WI38 (cell line): ENCODE measurements around the gene MAGI1.

Source experiments
- H3K4me3 ChIP-seq: 2 replicates; pipeline ENCODE4 v1.5.1; 2011; ENCODE audit warnings: low read depth, mild to moderate bottlenecking, control low read depth, low read length
- TF ChIP-seq, protein P1 (sequence below): IDR thresholded peaks from 2 replicates; pipeline ENCODE4 v1.5.1; 2012; ENCODE audit warnings: low read depth, mild to moderate bottlenecking, control low read depth, low read length

MAGI1 gene

DNA sequence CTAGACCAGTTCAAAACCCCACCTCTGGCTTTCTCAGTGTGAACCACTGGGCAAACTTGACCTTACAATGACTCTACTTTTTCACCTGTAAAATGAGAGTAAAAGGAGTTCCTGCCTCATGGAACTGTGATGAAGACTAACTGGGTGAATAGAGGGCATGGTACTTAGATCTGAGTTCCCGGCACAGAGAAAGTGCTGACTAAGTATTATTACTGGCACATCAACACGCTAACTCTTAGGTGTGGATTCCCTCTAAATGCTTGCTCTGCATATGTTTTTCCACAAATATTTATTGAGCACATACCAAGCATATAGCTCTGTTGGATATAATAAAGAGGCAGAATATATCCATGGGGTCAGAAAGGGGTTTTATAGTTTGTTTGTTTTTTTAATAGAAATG is 437.8 kb downstream of the MAGI1 start:
- TF ChIP-seq, protein P1, sequence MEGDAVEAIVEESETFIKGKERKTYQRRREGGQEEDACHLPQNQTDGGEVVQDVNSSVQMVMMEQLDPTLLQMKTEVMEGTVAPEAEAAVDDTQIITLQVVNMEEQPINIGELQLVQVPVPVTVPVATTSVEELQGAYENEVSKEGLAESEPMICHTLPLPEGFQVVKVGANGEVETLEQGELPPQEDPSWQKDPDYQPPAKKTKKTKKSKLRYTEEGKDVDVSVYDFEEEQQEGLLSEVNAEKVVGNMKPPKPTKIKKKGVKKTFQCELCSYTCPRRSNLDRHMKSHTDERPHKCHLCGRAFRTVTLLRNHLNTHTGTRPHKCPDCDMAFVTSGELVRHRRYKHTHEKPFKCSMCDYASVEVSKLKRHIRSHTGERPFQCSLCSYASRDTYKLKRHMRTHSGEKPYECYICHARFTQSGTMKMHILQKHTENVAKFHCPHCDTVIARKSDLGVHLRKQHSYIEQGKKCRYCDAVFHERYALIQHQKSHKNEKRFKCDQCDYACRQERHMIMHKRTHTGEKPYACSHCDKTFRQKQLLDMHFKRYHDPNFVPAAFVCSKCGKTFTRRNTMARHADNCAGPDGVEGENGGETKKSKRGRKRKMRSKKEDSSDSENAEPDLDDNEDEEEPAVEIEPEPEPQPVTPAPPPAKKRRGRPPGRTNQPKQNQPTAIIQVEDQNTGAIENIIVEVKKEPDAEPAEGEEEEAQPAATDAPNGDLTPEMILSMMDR, result no peak

DNA sequence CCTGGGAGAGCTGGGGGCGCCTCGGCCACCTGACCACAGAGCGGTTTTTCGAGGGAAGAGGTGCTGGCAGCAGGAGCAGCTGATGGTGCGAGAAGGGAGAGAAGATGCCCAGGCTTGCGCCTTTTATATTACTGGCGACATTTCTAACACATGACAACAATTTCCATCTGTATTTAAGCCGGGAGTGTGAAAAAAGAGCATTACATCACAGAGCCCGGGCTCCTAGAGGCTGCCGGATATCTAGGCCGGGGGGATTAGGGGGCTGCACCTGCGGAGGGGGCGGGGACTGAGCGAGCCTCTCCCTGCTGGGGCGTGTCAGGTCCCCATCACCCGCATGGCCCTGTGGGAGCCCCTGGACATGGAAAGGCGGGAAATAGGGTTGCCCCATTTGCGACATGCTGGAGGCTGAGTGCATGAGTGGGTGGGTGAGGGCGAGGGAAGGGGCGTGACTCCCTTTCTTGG is 440.7 kb downstream of the MAGI1 start:
- TF ChIP-seq, protein P1, result no peak
- H3K4me3 ChIP-seq, result peak overlapping the region; percentile 55

More for the DNA sequence above, 437.8 kb downstream of the MAGI1 start:
- H3K4me3 ChIP-seq, result no peak overlapping the region

DNA sequence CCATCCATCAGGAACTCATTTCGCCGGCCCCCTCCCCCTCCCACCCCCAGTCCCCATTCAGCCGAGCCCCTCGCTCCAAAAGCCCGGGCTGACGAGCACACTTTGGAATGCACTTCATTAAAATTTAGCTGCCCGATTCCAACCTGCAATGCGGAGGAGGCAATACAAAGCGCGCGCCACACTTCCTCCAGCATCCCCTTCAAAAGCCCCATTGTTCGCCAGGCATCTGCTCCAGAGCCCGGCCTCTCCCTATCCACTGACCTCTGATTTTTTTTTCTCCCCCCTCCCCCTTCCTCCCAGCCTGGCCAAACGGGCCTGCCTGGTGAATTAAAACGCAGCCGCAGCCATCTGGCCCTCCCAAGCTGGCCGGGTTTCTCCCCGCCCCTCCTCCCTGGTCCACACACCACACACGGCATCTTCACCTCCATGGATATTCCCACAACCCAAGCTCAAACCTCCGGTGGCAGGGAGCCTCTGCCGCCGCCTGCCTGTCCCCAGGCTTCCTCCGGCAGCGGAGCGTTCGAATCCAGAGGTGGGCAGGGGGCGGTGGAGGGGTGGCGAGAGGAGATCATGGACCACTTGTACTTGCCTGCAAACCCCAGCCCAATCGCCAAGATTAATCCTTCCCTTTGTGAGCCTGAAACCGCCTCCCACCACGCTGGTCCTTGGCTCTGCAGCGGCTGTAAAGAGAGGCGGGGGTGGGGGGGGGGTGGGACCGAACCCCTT is 441.3 kb downstream of the MAGI1 start:
- peak overlapping the region; percentile 55 for H3K4me3 ChIP-seq
- TF ChIP-seq, protein P1, result no peak

DNA sequence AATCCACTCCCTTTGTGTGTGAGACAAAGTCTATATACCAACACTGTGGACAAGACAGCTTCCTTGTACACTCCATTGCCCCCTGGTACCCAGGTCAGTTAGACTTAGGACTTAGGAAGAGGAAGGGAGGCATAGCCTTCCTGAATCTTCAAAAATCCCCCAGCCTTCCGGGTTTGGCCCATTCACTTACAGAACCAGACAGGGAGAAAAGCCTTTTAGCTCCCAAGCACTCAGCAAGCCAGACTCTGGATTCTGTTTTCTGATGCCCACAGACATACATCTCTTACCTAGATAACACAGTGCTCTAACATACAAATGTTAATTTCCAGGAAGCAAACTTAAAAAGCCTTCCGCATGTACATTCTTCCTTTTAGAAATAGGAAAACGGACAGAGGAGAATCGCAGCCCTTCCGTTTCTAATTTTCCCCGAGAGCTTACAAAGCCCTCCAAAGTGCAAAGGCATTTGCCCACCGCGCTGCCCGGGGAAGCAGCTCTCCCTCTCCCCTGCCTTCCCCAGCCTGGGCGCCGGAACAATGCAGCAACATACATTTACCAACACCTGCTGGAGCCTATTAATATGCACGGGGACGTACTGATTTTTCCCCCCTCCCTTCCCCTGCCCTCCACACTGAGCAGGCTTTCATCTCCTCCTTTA is 442.0 kb downstream of the MAGI1 start:
- TF ChIP-seq, protein P1, result no peak
- peak overlapping the region; percentile 55 for H3K4me3 ChIP-seq

DNA sequence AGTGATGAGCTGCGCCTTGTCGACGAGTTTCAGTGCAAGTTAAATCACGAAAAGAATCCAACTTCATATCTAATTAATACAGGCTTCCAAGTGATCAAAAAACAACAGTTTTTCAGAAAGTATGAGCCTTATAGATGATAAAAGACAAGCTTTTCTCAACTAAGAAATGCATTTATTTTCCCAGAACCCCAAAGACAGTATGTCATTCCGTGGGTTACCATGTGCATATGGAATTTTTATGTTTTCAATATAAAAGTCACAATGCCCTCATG is 442.8 kb downstream of the MAGI1 start:
- TF ChIP-seq, protein P1, result no peak
- no peak overlapping the region for H3K4me3 ChIP-seq

DNA sequence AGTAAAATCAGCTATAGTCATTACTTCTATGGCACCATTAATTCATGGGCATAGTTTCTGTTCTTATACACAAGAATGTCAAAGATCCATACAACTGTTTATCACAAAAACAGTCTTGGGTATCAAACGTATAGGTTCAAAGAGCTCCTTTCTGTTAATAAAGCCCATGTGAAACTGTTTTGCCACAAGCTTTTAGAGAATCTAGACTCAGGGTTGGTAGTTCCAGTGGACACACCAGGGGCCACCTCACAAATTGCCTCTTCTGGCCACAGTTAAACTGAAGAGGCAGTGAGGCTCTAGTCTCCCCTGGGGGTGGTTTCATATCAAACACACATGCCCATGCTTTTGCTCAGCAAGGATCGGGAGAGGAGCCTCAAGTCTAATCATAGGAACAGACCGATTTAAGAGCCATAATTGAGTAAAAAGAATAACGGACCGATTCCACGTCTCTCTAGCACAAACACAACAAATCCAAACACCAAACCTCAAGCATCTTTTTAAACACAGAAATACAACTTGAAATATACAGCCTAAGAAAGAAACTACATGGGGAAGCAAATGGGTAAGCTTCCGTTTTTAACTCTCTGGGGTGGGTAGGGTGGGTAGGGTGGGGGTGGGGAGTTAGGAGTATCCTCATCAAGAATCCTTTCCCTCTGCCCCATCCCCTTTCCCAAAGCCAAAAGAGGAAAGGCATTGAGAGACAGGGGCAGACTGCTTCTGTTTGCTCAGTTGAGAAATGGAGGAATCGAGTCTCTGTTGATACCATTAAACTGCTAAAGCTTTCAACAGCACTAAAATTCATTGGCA is 443.3 kb downstream of the MAGI1 start:
- TF ChIP-seq, protein P1, result no peak
- no peak overlapping the region for H3K4me3 ChIP-seq
